ENCODE results near the gene TTC28.
"Not testable (repeated sequence)": the region's sequence is repeated elsewhere in the genome, so short reads cannot be mapped to it uniquely, and the experiment has no call there.

TTC28 gene

GRCh38 chr22:28198692-28199091 lies 480.9 kb downstream of the TTC28 start:
- DNase-seq, result no peak
- TF ChIP-seq CTCF (IDR thresholded peaks at IDR 0.05; ENCODE audit: low read depth, low read length, missing control alignments), result no peak
- no peak overlapping the region for H3K27ac ChIP-seq

GRCh38 chr22:28191571-28191970 lies 488.1 kb downstream of the TTC28 start:
- H3K36me3 ChIP-seq (replicated peaks); H3K27ac ChIP-seq; DNase-seq; H3K4me3 ChIP-seq (ENCODE audit: low read depth, low read length); H3K27me3 ChIP-seq (replicated peaks); in situ Hi-C loops (cut with HindIII; ENCODE audit: low pct_ligation_motif_present, low sequenced_read_pairs): not testable (repeated sequence)

More at GRCh38 chr22:28198692-28199091, 480.9 kb downstream of the TTC28 start:
- no peaks in the 10 kb centered on the region for H3K27me3 ChIP-seq (replicated peaks)
- no peak overlapping the region for H3K4me3 ChIP-seq (ENCODE audit: low read depth, low read length)
- H3K36me3 ChIP-seq (replicated peaks), result no peaks in the 10 kb centered on the region
- in situ Hi-C loops (cut with HindIII; ENCODE audit: low pct_ligation_motif_present, low sequenced_read_pairs), result no loop called here

- H3K27ac ChIP-seq, result no peak overlapping the region
- DNase-seq, result no peak
- TF ChIP-seq CTCF (IDR thresholded peaks at IDR 0.05; ENCODE audit: low read depth, low read length, missing control alignments), result no peak
- in situ Hi-C loops (cut with HindIII; ENCODE audit: low pct_ligation_motif_present, low sequenced_read_pairs), result no loop called here
- H3K36me3 ChIP-seq (replicated peaks), result no peaks in the 10 kb centered on the region
- H3K4me3 ChIP-seq (ENCODE audit: low read depth, low read length), result no peak overlapping the region
- no peaks in the 10 kb centered on the region for H3K27me3 ChIP-seq (replicated peaks)
Observed at GRCh38 chr22:28188178-28188879, 491.3 kb downstream of the TTC28 start.

- TF ChIP-seq CTCF (IDR thresholded peaks at IDR 0.05; ENCODE audit: low read depth, low read length, missing control alignments), result no peak
- in situ Hi-C loops (cut with HindIII; ENCODE audit: low pct_ligation_motif_present, low sequenced_read_pairs), result no loop called here
- Histone ChIP-seq H3K4me3 (ENCODE audit: low read depth, low read length) (no peak overlapping the region), H3K36me3 (replicated peaks) (no peaks in the 10 kb centered on the region), H3K27me3 (replicated peaks) (no peaks in the 10 kb centered on the region), H3K27ac (no peak overlapping the region)
- no peak for DNase-seq
Observed at GRCh38 chr22:28187612-28188011, 492.0 kb downstream of the TTC28 start.

GRCh38 chr22:28186641-28187040 lies 493.0 kb downstream of the TTC28 start:
- H3K27ac ChIP-seq, result no peak overlapping the region
- no peak overlapping the region for H3K4me3 ChIP-seq (ENCODE audit: low read depth, low read length)
- no peaks in the 10 kb centered on the region for H3K36me3 ChIP-seq (replicated peaks)
- in situ Hi-C loops (cut with HindIII; ENCODE audit: low pct_ligation_motif_present, low sequenced_read_pairs), result no loop called here
- no peak for TF ChIP-seq CTCF (IDR thresholded peaks at IDR 0.05; ENCODE audit: low read depth, low read length, missing control alignments)
- DNase-seq, result no peak
- H3K27me3 ChIP-seq (replicated peaks), result no peaks in the 10 kb centered on the region

GRCh38 chr22:28185130-28185529 lies 494.5 kb downstream of the TTC28 start:
- no peak for TF ChIP-seq CTCF (IDR thresholded peaks at IDR 0.05; ENCODE audit: low read depth, low read length, missing control alignments)
- Histone ChIP-seq H3K27ac (no peak overlapping the region), H3K36me3 (replicated peaks) (no peaks in the 10 kb centered on the region), H3K27me3 (replicated peaks) (no peaks in the 10 kb centered on the region), H3K4me3 (ENCODE audit: low read depth, low read length) (no peak overlapping the region)
- no peak for DNase-seq
- in situ Hi-C loops (cut with HindIII; ENCODE audit: low pct_ligation_motif_present, low sequenced_read_pairs), result no loop called here

All from brain microvascular endothelial cell (primary cell).